ENCODE data around the gene DYSF.

DYSF gene

DNA sequence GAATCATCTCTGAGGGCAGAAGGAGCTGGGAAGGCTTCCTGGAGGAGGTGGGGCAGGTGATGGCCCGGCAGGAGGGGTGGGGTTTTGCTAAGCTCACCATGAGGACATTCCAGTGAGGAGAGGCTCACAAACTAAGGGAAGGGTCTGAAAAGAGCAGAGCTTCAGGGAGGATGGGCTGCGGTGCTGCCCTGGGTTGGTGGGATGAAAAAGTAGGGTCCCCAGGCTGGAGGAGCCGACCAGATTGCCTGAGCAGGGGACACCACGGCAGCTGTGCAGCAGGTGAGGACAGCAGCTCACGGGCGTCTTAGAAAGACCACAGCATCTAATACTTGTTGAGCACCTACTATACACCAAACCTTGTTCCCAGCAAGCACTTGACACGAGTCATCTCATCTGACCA lies 82.2 kb downstream of the DYSF start:
- no peak overlapping the region for H2AFZ ChIP-seq (ENCODE audit: low read depth)
- H3K4me1 ChIP-seq (ENCODE audit: low read depth, poor library complexity, severe bottlenecking): no peaks in the 10 kb centered on the region
- no peak overlapping the region for H3K4me2 ChIP-seq
- TF ChIP-seq, protein P1, sequence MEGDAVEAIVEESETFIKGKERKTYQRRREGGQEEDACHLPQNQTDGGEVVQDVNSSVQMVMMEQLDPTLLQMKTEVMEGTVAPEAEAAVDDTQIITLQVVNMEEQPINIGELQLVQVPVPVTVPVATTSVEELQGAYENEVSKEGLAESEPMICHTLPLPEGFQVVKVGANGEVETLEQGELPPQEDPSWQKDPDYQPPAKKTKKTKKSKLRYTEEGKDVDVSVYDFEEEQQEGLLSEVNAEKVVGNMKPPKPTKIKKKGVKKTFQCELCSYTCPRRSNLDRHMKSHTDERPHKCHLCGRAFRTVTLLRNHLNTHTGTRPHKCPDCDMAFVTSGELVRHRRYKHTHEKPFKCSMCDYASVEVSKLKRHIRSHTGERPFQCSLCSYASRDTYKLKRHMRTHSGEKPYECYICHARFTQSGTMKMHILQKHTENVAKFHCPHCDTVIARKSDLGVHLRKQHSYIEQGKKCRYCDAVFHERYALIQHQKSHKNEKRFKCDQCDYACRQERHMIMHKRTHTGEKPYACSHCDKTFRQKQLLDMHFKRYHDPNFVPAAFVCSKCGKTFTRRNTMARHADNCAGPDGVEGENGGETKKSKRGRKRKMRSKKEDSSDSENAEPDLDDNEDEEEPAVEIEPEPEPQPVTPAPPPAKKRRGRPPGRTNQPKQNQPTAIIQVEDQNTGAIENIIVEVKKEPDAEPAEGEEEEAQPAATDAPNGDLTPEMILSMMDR (conservative IDR thresholded peaks at IDR 0.05; ENCODE audit: low read depth, low read length): no peak
- no peaks in the 10 kb centered on the region for H4K20me1 ChIP-seq (ENCODE audit: insufficient read depth)
- no peak overlapping the region for H3K9ac ChIP-seq
- H3K36me3 ChIP-seq (ENCODE audit: insufficient read depth): no peaks in the 10 kb centered on the region
- H3K27ac ChIP-seq: no peak overlapping the region
- H3K4me3 ChIP-seq (IDR thresholded peaks at IDR 0.05; ENCODE audit: insufficient read depth, low read depth, low read length): no peak overlapping the region
- H3K79me2 ChIP-seq (ENCODE audit: insufficient read depth, low read depth): no peaks in the 10 kb centered on the region
- no peaks in the 10 kb centered on the region for H3K27me3 ChIP-seq (ENCODE audit: insufficient read depth, low read depth)

DNA sequence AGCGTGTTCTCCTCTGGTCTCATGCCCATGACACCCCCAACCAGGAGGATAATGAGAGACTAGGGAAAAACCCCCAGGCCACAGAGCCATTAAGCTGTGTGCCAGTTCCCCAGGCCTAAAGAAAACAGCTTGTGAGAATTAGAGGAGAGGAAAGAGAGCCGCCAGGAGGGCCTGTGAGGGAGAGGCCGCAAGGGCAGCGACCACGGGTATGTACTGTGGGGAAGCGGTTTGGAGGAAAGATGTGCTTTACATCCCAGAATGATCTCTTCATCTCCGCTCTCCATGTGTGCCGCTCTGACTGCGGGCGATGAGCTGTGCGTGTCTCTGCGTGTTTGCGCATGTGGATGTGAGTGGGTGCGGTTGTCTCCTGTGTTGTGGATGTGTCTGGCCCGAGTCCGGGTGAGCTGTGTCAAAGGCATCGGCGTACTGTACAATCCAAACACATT lies 82.9 kb downstream of the DYSF start:
- Histone ChIP-seq H3K27ac (no peak overlapping the region), H3K36me3 (ENCODE audit: insufficient read depth) (no peaks in the 10 kb centered on the region), H4K20me1 (ENCODE audit: insufficient read depth) (no peaks in the 10 kb centered on the region), H3K4me3 (IDR thresholded peaks at IDR 0.05; ENCODE audit: insufficient read depth, low read depth, low read length) (no peak overlapping the region), H3K4me1 (ENCODE audit: low read depth, poor library complexity, severe bottlenecking) (no peaks in the 10 kb centered on the region), H3K4me2 (no peak overlapping the region), H3K9ac (no peak overlapping the region), H2AFZ (ENCODE audit: low read depth) (no peak overlapping the region), H3K27me3 (ENCODE audit: insufficient read depth, low read depth) (no peaks in the 10 kb centered on the region), H3K79me2 (ENCODE audit: insufficient read depth, low read depth) (no peaks in the 10 kb centered on the region)
- TF ChIP-seq, protein P1 (conservative IDR thresholded peaks at IDR 0.05; ENCODE audit: low read depth, low read length): no peak

DNA sequence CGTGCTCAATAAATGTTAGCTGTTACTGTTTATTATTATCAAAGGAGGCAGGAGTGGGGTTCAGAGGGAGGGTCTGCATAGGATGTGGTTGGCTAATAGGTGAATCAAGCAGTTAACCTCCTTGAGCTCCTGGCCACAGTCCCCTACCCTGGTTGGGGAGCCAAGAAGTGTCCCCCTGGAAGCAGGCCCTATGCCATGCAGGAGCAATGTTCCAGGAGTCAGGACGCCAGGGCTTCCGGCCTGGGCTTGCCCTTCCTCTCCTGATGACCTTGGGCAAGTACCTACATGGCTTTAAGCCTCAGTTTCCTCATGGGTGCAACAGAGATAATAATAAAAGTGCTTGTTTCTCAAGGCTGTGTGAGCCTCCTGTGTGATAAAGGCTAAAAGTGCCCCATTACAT lies 84.9 kb downstream of the DYSF start:
- no peaks in the 10 kb centered on the region for H3K4me1 ChIP-seq (ENCODE audit: low read depth, poor library complexity, severe bottlenecking)
- TF ChIP-seq, protein P1 (conservative IDR thresholded peaks at IDR 0.05; ENCODE audit: low read depth, low read length): no peak
- no peak overlapping the region for H3K27ac ChIP-seq
- no peak overlapping the region for H3K4me2 ChIP-seq
- H3K79me2 ChIP-seq (ENCODE audit: insufficient read depth, low read depth): no peaks in the 10 kb centered on the region
- no peaks in the 10 kb centered on the region for H4K20me1 ChIP-seq (ENCODE audit: insufficient read depth)
- H3K9ac ChIP-seq: no peak overlapping the region
- H2AFZ ChIP-seq (ENCODE audit: low read depth): no peak overlapping the region
- H3K27me3 ChIP-seq (ENCODE audit: insufficient read depth, low read depth): no peaks in the 10 kb centered on the region
- H3K36me3 ChIP-seq (ENCODE audit: insufficient read depth): no peaks in the 10 kb centered on the region
- no peak overlapping the region for H3K4me3 ChIP-seq (IDR thresholded peaks at IDR 0.05; ENCODE audit: insufficient read depth, low read depth, low read length)

DNA sequence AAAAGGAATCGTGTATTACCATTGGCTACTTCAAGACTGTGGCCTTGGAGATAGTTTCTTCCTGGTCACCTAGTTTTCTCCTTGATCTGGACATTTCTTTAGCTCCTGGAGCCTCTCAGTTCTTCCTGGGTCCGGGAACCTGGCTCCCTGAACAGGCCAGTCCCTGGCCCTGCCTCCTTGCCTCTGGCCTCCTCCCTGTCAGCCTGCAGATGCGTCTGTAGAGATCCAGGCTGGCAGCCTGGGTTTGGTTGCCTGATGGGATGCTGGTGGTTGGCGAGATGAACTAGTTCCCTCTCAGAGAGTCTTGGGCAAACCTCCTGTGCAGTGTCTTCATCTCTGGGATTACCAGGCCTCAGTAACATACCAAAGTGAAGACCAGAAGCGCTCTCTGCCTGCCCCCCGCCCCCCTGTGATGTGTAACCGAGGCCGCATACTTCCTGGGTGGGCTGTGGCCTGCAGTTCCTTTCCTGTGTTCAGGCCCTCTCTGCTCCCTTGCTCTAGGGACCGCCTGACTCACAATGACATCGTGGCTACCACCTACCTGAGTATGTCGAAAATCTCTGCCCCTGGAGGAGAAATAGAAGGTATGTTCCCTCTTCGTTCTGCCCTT lies 85.4 kb downstream of the DYSF start:
- no peak overlapping the region for H3K4me3 ChIP-seq (IDR thresholded peaks at IDR 0.05; ENCODE audit: insufficient read depth, low read depth, low read length)
- H3K27me3 ChIP-seq (ENCODE audit: insufficient read depth, low read depth): no peaks in the 10 kb centered on the region
- H4K20me1 ChIP-seq (ENCODE audit: insufficient read depth): no peaks in the 10 kb centered on the region
- H3K9ac ChIP-seq: no peak overlapping the region
- no peak overlapping the region for H3K27ac ChIP-seq
- H3K4me2 ChIP-seq: no peak overlapping the region
- H2AFZ ChIP-seq (ENCODE audit: low read depth): no peak overlapping the region
- H3K79me2 ChIP-seq (ENCODE audit: insufficient read depth, low read depth): no peaks in the 10 kb centered on the region
- no peaks in the 10 kb centered on the region for H3K36me3 ChIP-seq (ENCODE audit: insufficient read depth)
- no peaks in the 10 kb centered on the region for H3K4me1 ChIP-seq (ENCODE audit: low read depth, poor library complexity, severe bottlenecking)
- TF ChIP-seq, protein P1 (conservative IDR thresholded peaks at IDR 0.05; ENCODE audit: low read depth, low read length): no peak
